22Rv1 (cell line): ENCODE measurements around the gene ORAI3.
A peak's percentile ranks its signal among the peaks of the same experiment; 100 is the strongest.

Experiments
- H3K27ac ChIP-seq: fragments of 450-650 bp; 2 replicates; pipeline ENCODE4 v1.5.1; 2017
- ZFX ChIP-seq: fragments of 450-650 bp; IDR thresholded peaks from 2 replicates; pipeline ENCODE4 v1.6.1; 2017; ENCODE audit warnings: antibody characterized with exemption, borderline replicate concordance
- TF ChIP-seq, protein P1 (sequence below): fragments of 450-650 bp; IDR thresholded peaks from 2 replicates; pipeline ENCODE4 v1.5.1; 2017; ENCODE audit warnings: mild to moderate bottlenecking

Gene ORAI3

DNA sequence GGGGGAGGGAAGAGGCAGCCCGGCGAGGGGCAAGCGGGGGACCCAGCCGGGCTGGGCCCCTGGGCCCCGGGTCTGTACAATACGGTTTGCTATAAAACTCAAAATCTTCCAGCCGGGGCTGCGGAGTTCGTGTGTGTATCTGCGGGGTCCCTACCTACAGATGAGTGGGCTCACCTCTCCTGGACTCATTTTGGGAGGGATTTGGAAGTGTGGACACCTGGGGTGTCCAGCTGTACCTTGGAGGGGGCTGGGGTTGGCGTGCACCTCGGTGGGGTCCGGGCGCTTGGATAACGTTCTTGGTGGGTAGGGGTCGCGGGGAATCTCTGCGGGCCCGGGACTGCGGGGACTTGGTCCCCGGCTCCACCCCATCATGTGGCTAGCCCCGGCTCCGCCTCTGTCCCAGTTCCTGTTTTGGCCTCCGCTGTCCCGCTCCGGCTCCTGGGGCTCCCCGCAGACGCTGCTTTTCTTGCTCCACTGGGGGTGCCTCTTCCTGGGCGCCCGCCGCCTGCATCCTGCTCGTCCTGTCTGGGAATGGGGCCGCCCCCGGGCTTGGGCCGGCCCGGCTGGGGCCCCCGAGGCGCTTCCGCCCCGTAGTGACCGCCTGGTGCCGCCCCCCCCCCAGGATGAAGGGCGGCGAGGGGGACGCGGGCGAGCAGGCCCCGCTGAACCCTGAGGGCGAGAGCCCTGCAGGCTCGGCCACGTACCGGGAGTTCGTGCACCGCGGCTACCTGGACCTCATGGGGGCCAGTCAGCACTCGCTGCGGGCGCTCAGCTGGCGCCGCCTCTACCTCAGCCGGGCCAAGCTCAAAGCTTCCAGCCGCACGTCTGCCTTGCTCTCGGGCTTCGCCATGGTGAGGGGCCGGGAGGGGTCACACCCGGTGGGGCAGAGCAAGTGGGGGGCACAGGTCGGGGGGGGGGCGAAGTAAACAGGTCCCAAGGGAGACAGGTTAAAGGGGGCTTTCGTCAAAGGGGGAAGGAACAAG lies at the start of gene ORAI3:
TSS of gene ORAI3 (plus strand) at position 402 of the 983 bp plus-strand sequence. CDS start at position 624, 222 bp downstream.
- TF ChIP-seq, protein P1, sequence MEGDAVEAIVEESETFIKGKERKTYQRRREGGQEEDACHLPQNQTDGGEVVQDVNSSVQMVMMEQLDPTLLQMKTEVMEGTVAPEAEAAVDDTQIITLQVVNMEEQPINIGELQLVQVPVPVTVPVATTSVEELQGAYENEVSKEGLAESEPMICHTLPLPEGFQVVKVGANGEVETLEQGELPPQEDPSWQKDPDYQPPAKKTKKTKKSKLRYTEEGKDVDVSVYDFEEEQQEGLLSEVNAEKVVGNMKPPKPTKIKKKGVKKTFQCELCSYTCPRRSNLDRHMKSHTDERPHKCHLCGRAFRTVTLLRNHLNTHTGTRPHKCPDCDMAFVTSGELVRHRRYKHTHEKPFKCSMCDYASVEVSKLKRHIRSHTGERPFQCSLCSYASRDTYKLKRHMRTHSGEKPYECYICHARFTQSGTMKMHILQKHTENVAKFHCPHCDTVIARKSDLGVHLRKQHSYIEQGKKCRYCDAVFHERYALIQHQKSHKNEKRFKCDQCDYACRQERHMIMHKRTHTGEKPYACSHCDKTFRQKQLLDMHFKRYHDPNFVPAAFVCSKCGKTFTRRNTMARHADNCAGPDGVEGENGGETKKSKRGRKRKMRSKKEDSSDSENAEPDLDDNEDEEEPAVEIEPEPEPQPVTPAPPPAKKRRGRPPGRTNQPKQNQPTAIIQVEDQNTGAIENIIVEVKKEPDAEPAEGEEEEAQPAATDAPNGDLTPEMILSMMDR = no peak
- TF ChIP-seq ZFX = no peak
- peak within 1 kb of the TSS; percentile 73 for H3K27ac ChIP-seq

DNA sequence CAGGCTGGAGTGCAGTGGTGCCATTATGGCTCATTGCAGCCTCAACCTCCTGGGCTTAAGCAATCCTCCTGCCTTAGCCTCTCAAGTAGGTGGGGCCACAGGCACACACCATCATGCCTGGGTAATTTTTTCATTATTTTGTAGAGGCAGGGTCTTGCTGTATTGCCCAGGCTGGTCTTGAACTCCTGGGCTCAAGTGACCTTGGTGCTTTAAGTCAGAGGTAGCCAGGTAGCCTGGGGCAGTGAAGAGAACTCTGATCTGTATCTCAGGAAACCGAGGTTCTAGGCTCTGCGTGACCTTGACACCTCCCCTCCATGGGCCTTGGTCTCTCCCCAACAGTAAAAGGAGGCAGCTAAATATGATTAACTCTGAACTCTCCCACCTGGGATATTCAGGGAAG lies 49.1 kb upstream of the ORAI3 start:
- no peak overlapping the region for H3K27ac ChIP-seq

DNA sequence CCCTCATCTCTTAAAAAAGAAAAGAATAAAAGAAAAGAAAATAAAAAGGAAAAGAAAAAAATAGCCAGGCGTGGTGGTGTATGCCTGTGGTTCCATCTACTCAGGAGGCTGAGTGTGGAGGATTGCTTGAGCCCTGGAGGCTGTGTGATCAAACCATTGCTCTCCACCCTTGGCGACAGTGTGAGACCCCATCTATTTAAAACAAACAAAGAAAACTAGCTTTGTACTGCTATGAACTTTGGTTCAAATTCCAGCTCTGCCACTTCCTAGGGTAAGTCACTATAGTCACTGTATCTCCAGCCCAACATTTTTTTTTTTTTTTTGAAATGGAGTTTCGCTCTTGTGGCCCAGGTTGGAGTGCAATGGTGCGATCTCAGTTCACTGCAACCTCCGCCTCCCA lies 48.3 kb upstream of the ORAI3 start:
- no peak overlapping the region for H3K27ac ChIP-seq
- TF ChIP-seq, protein P1 = no peak
- no peak for TF ChIP-seq ZFX

More for the DNA sequence above, 49.1 kb upstream of the ORAI3 start:
- TF ChIP-seq, protein P1 = no peak
- no peak for TF ChIP-seq ZFX

DNA sequence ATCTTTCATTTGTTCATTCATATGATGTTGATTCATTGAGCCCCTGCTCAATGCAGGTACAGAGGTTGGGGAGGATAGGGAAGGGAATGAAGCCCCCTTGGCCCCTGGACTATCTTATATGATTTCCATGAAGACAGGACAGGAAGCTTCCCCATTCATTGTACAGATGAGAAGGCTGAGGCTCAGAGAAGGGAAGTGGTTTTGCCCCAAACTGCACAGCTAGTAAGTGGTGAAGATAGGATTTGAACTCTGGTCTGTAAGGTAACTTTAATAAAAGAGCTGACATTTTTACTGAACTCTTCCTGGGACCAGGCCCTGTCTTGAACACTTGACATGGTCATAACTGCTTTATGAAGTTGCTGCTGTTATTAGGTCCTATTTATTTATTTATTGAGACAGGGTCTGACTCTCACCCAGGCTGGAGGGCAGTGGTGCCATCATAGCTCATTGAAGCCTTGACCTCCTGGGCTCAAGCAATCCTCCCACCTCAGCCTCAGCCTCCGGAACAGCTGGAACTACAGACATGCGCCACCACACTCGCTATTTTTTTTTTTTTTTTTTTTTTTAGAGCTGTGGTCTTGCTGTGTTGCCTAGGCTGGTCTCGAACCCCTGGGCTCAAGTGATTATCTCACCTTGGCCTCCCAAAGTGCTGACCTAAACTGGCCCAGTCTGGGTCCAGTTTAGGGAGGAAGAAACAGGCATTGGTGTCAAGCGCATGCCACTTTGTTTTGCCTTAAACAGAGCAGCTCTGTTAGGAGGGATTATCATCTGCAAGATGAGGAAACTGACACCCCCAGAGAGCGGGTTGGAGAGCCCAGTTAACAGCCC lies 47.5 kb upstream of the ORAI3 start:
- H3K27ac ChIP-seq = peak overlapping the region; percentile 64
- no peak for TF ChIP-seq ZFX
- TF ChIP-seq, protein P1 = no peak

DNA sequence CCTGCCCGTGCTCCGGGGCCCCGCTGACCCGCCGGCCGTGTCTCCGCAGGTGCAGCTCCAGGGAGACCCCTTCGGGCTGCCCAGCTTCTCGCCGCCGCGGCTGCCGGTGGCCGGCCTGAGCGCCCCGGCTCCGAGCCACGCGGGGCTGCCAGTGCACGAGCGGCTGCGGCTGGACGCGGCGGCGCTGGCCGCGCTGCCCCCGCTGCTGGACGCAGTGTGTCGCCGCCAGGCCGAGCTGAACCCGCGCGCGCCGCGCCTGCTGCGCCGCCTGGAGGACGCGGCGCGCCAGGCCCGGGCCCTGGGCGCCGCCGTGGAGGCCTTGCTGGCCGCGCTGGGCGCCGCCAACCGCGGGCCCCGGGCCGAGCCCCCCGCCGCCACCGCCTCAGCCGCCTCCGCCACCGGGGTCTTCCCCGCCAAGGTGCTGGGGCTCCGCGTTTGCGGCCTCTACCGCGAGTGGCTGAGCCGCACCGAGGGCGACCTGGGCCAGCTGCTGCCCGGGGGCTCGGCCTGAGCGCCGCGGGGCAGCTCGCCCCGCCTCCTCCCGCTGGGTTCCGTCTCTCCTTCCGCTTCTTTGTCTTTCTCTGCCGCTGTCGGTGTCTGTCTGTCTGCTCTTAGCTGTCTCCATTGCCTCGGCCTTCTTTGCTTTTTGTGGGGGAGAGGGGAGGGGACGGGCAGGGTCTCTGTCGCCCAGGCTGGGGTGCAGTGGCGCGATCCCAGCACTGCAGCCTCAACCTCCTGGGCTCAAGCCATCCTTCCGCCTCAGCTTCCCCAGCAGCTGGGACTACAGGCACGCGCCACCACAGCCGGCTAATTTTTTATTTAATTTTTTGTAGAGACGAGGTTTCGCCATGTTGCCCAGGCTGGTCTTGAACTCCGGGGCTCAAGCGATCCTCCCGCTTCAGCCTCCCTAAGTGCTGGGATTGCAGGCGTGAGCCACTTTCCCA lies 46.6 kb upstream of the ORAI3 start:
- TF ChIP-seq, protein P1 = peak; percentile 96
- TF ChIP-seq ZFX = no peak
- peak overlapping the region; percentile 64 for H3K27ac ChIP-seq

DNA sequence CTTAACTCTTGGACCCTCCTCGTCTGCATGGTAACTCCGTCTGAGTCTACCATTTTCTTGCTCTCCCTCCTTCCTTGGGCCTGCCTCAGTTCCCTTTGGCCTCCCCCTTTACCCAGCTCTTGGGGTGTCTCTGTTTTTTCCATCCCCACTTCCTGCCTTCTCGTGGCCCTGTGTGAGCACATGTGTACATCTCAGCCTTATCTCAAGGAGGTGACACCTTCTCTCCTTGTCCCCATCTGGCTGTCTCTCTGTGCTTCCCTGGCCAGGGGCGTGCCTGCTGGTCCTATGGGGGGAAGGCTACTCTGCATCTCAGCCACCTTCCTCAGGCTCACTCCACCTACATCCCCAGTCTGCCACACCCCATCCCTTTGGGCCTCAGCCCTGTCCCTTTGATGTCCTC lies 45.9 kb upstream of the ORAI3 start:
- TF ChIP-seq, protein P1 = no peak
- TF ChIP-seq ZFX = no peak
- H3K27ac ChIP-seq = peak overlapping the region; percentile 5; the same call in 1 of the 2 replicates
